SH-SY5Y (cell line): ENCODE results near the gene TRMT61A.

ENCODE experiments used
- GATA2 ChIP-seq: IDR thresholded peaks from 2 replicates; pipeline ENCODE4 v1.6.1; 2011; ENCODE audit warnings: mild to moderate bottlenecking, low read depth, low read length
- GATA3 ChIP-seq: IDR thresholded peaks from 2 replicates; pipeline ENCODE4 v1.6.1; 2011; ENCODE audit warnings: low read depth, mild to moderate bottlenecking, low read length, moderate library complexity

The TRMT61A gene

GRCh38 chr14:103549361-103550311 is 20.6 kb downstream of the TRMT61A start:
- TF ChIP-seq GATA2 (no peak), GATA3 (no peak)

GRCh38 chr14:103550451-103551337 is 21.7 kb downstream of the TRMT61A start:
- TF ChIP-seq GATA3 (no peak), GATA2 (no peak)

- TF ChIP-seq GATA2: no peak
- no peak for TF ChIP-seq GATA3
These were observed 22.4 kb downstream of the TRMT61A start for GRCh38 chr14:103551338-103551762.

GRCh38 chr14:103552011-103552845 is 23.2 kb downstream of the TRMT61A start:
- no peak for TF ChIP-seq GATA2

- no peak for TF ChIP-seq GATA3
- TF ChIP-seq GATA2: no peak
These were observed 23.8 kb downstream of the TRMT61A start for GRCh38 chr14:103552846-103553210.

GRCh38 chr14:103555559-103556337 is 26.8 kb downstream of the TRMT61A start:
- no peak for TF ChIP-seq GATA2
- TF ChIP-seq GATA3: no peak

- TF ChIP-seq GATA3 (no peak), GATA2 (no peak)
These were observed 28.2 kb downstream of the TRMT61A start for GRCh38 chr14:103556946-103557758.

- TF ChIP-seq GATA2: no peak
- no peak for TF ChIP-seq GATA3
These were observed 29.3 kb downstream of the TRMT61A start for GRCh38 chr14:103558071-103558882.

GRCh38 chr14:103559766-103560165 is 30.8 kb downstream of the TRMT61A start:
- no peak for TF ChIP-seq GATA3
- no peak for TF ChIP-seq GATA2

GRCh38 chr14:103560691-103561090 is 31.7 kb downstream of the TRMT61A start:
- TF ChIP-seq GATA2: no peak
- no peak for TF ChIP-seq GATA3

GRCh38 chr14:103561381-103562178 is 32.6 kb downstream of the TRMT61A start:
- TF ChIP-seq GATA3: no peak
- TF ChIP-seq GATA2: no peak
